Lung (tissue), 12 donors: ENCODE measurements around the gene NRXN2. TPM values are rescaled to one million over a fixed set of nuclear protein-coding genes. Genes with fewer than 3 reads are reported as not detected.

Experiments
- ATAC-seq: fragments of 200-7000 bp; cut with Tn5 transposase; one replicate; pipeline ENCODE4 v1.9.1; 2020; ENCODE audit warnings: moderate number of reproducible peaks; ENCODE audit not compliant: insufficient read depth, low FRiP score
- DNase-seq, 3 donors: peaks; one replicate each; pipeline ENCODE4 v3.0.0-alpha.2; 2013 to 2017
- H3K27ac ChIP-seq, 2 donors: one replicate each; pipeline ENCODE4 v1.5.1; 2013; ENCODE audit warnings: mild to moderate bottlenecking in 2 of 2, moderate library complexity in 2 of 2, control low read depth in 1 of 2, inconsistent platforms in 1 of 2, low read depth in 1 of 2, low read length in 1 of 2
- H3K27me3 ChIP-seq, 3 donors: one replicate each; pipeline ENCODE4 v1.5.1; 2013; ENCODE audit warnings: low read length in 2 of 3; ENCODE audit not compliant: control insufficient read depth in 3 of 3, insufficient read depth in 3 of 3
- H3K36me3 ChIP-seq, 4 donors: one replicate each; pipeline ENCODE4 v1.5.1; 2013; ENCODE audit warnings: low read length in 4 of 4, mild to moderate bottlenecking in 1 of 4, moderate library complexity in 1 of 4; ENCODE audit not compliant: control insufficient read depth in 4 of 4, insufficient read depth in 4 of 4
- H3K4me1 ChIP-seq, 5 donors: one replicate each; pipeline ENCODE4 v1.5.1; 2013; ENCODE audit warnings: low read length in 5 of 5, mild to moderate bottlenecking in 2 of 5, moderate library complexity in 1 of 5; ENCODE audit not compliant: control insufficient read depth in 5 of 5, insufficient read depth in 5 of 5
- H3K4me3 ChIP-seq: one replicate; pipeline ENCODE4 v1.5.1; 2013; ENCODE audit warnings: mild to moderate bottlenecking, control low read depth, moderate library complexity
- H3K9ac ChIP-seq, 2 donors: one replicate each; pipeline ENCODE4 v1.5.1; 2013; ENCODE audit warnings: low read length in 2 of 2, control low read depth in 1 of 2; ENCODE audit not compliant: insufficient read depth in 1 of 2
- H3K9me3 ChIP-seq, 4 donors: one replicate each; pipeline ENCODE4 v1.5.1; 2013; ENCODE audit warnings: low read length in 3 of 4, mild to moderate bottlenecking in 1 of 4, moderate library complexity in 1 of 4; ENCODE audit not compliant: control insufficient read depth in 4 of 4, insufficient read depth in 3 of 4
- WGBS, 2 donors: extraction: QIAGEN DNeasy Blood & Tissue Kit; methylation state at CpG; one replicate each; pipeline ENCODE4 v1.1.7; 2013; 5-methylcytosine and 5-hydroxymethylcytosine counted together
- polyA plus RNA-seq, 2 donors: library from polyadenylated mRNA; stranded (reverse); fragments of 200-250 nt; gene quantifications; one replicate each; pipeline ENCODE4 v1.2.1, GENCODE V29; 2013
- total RNA-seq, 2 donors: library from RNA; depleted of rRNA in 1 of 2; stranded (reverse); fragments of >200 nt in 1 of 2; gene quantifications; one replicate each; pipeline ENCODE4 v1.2.1, GENCODE V29; 2014 to 2021
- TF ChIP-seq, protein P1 (sequence below): IDR thresholded peaks from 2 replicates; pipeline ENCODE4 v1.5.1; 2012; ENCODE audit warnings: mild to moderate bottlenecking; ENCODE audit errors: control extremely low read depth, extremely low read depth
- donor health status: control.
- donor health status: control.
- donor health status: Bipolar disorder and iron deficiency.
- donor health status: healthy.
- donor health status: DM: yes; HTN: yes; CAD: no.

Gene NRXN2
- total and polyA plus RNA-seq, 4 donors: 0.39 to 6.6 (median 1.1) TPM

DNA sequence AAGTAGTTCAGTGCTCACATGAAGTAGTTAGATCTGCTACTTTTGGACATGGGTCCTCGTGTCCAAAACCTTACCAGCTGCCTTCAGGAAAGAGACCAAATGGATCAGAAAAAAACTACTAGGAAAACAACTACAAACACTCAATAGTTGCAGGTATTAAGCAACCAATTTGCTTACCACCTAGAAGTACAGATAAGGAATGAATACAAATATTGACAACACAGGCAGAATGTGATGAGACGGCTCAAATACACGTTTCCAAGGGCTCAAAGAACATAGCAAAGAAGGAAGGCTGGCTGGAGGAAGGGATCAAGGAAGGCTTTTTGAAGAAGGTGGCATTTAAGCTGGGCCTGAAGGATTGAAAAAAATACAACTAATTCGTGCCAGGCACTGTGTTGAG, 41.8 kb downstream of the NRXN2 start:
- Histone ChIP-seq H3K4me1 (no peaks in the 10 kb centered on the region), H3K9ac (no peak overlapping the region), H3K27ac (no peak overlapping the region), H3K9me3 (no peaks in the 10 kb centered on the region), H3K36me3 (no peaks in the 10 kb centered on the region), H3K27me3 (peaks cover 0 to 35% (median 6%) of the 10 kb centered on the region in 3 donors), H3K4me3 (no peak overlapping the region)
- ATAC-seq (no peak), DNase-seq (no peak)
- TF ChIP-seq, protein P1, sequence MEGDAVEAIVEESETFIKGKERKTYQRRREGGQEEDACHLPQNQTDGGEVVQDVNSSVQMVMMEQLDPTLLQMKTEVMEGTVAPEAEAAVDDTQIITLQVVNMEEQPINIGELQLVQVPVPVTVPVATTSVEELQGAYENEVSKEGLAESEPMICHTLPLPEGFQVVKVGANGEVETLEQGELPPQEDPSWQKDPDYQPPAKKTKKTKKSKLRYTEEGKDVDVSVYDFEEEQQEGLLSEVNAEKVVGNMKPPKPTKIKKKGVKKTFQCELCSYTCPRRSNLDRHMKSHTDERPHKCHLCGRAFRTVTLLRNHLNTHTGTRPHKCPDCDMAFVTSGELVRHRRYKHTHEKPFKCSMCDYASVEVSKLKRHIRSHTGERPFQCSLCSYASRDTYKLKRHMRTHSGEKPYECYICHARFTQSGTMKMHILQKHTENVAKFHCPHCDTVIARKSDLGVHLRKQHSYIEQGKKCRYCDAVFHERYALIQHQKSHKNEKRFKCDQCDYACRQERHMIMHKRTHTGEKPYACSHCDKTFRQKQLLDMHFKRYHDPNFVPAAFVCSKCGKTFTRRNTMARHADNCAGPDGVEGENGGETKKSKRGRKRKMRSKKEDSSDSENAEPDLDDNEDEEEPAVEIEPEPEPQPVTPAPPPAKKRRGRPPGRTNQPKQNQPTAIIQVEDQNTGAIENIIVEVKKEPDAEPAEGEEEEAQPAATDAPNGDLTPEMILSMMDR: no peak
- WGBS, 2 donors: 55 to 81% methylated on average over 4 of the region's 4 CpGs

DNA sequence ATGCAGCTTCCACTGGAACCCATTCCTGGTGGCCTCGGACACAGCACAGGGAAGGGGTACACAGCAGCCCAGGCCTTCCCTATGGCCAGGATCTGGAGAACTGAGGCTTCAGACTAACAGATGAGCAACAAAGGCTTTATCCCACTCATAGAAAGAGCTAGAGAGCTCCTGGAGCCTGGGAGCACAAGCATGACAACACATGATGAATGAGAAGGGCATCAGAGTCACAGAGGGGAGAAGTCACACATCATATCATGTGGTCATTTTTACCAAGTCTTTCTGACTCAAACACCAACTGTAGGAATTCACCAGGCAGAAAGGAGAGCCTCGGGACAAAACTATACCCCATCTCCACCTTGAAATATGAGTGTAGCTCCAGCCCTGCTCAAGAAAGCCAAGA, 43.2 kb downstream of the NRXN2 start:
- no peaks in the 10 kb centered on the region for H3K9me3 ChIP-seq
- peaks cover 0 to 47% (median 6%) of the 10 kb centered on the region in 3 donors for H3K27me3 ChIP-seq
- no peaks in the 10 kb centered on the region for H3K36me3 ChIP-seq
- no peak overlapping the region for H3K9ac ChIP-seq
- H3K4me3 ChIP-seq: no peak overlapping the region
- peaks cover 0 to 3% (median 0%) of the 10 kb centered on the region in 5 donors for H3K4me1 ChIP-seq
- no peak overlapping the region for H3K27ac ChIP-seq
- TF ChIP-seq, protein P1: no peak
- WGBS, 2 donors: 30 to 42% methylated on average over 2 of the region's 2 CpGs
- ATAC-seq (no peak), DNase-seq (no peak)

DNA sequence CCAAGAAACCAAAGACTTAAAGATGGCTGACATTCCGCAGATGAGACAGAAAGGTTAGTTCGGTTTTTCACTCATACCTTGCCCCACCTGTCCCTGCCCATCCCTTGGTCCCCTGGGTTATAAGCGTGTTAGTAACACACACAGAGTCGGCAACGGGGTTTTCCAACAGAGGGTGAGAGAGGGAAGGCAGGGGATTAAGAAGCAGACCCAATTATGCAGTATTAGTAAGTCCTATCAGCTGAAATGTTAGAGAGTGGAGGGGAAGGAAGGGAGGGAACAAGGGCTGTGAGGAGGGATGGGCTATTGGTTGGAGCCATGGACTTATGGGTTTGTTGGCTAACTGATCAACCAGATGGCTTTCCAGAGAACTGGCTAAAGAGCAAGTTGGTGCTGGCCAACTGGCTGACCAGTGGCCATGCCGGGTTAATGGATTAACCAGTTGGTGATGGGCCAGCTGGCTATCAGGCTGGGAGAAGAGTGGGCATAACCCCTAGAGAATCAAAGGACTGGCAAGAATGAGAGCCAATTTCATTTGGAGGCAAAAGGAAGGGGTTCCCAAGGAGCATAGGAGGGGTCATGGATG, 45.5 kb downstream of the NRXN2 start:
- ATAC-seq (no peak), DNase-seq (no peak)
- Histone ChIP-seq H3K27ac (no peak overlapping the region), H3K4me1 (peaks cover 0 to 3% (median 0%) of the 10 kb centered on the region in 5 donors), H3K36me3 (no peaks in the 10 kb centered on the region), H3K27me3 (peaks cover 0 to 48% (median 6%) of the 10 kb centered on the region in 3 donors), H3K4me3 (no peak overlapping the region), H3K9me3 (no peaks in the 10 kb centered on the region), H3K9ac (no peak overlapping the region)
- TF ChIP-seq, protein P1: no peak
- 86 to 96% methylated on average over 6 of the region's 6 CpGs for WGBS, 2 donors

- DNase-seq: no peak
- no peak for ATAC-seq
- 69 to 93% methylated on average over 2 of the region's 2 CpGs for WGBS, 2 donors
- Histone ChIP-seq H3K9me3 (no peaks in the 10 kb centered on the region), H3K27ac (no peak overlapping the region), H3K4me3 (no peak overlapping the region), H3K36me3 (no peaks in the 10 kb centered on the region), H3K4me1 (peaks cover 0 to 3% (median 0%) of the 10 kb centered on the region in 5 donors), H3K9ac (no peak overlapping the region), H3K27me3 (peaks cover 0 to 48% (median 3%) of the 10 kb centered on the region in 3 donors)
- TF ChIP-seq, protein P1: no peak
Measured at GRCh38 chr11:64676261-64676615, 46.8 kb downstream of the NRXN2 start.
